Measurements from ENCODE around the gene CCDC183. TPM values are rescaled to one million over a fixed set of nuclear protein-coding genes. Genes with fewer than 3 reads are reported as not detected.
A peak's percentile ranks its signal among the peaks of the same experiment; 100 is the strongest.
"Not testable (repeated sequence)": the region's sequence is repeated elsewhere in the genome, so short reads cannot be mapped to it uniquely, and the experiment has no call there.

The CCDC183 gene
- total RNA-seq, 2 donors from 2014 or later, result 3.3 to 14.5 TPM

- WGBS, 2 donors, result 68% methylated on average over 14 to 15 of the region's 17 CpGs
- Histone ChIP-seq H3K27me3 (no peaks in the 10 kb centered on the region), H3K4me1 (peaks cover 70% of the 10 kb centered on the region), H3K9me3 (no peaks in the 10 kb centered on the region), H3K27ac (no peak overlapping the region), H3K36me3 (replicated peaks in 1 of 2; ENCODE audit: insufficient read depth in 1 of 2, low read depth in 2 of 2) (no peaks in the 10 kb centered on the region), H3K4me3 (no peak overlapping the region)
- TF ChIP-seq CTCF (IDR thresholded peaks at IDR 0.05), result no peak
- TF ChIP-seq POLR2A (IDR thresholded peaks at IDR 0.05), result no peak
- ATAC-seq (no peak), DNase-seq (peak in 2 of 4 donors; percentile 34 to 35)
- intact Hi-C loops (cut with DNase I), result no loop called here
These were observed 2.8 kb upstream of the CCDC183 start for GRCh38 chr9:136793086-136793946.

GRCh38 chr9:136794281-136794999 is 1.7 kb upstream of the CCDC183 start:
- no peak for ATAC-seq
- no peaks in the 10 kb centered on the region for H3K36me3 ChIP-seq (replicated peaks in 1 of 2; ENCODE audit: insufficient read depth in 1 of 2, low read depth in 2 of 2)
- TF ChIP-seq CTCF (IDR thresholded peaks at IDR 0.05), result no peak
- TF ChIP-seq POLR2A (IDR thresholded peaks at IDR 0.05), result no peak
- no peaks in the 10 kb centered on the region for H3K27me3 ChIP-seq
- no peaks in the 10 kb centered on the region for H3K9me3 ChIP-seq
- H3K4me1 ChIP-seq, result peaks cover 72% of the 10 kb centered on the region
- intact Hi-C loops (cut with DNase I), result no loop called here
- DNase-seq, result no peak
- no peak overlapping the region for H3K27ac ChIP-seq
- 86 to 87% methylated on average over 13 to 14 of the region's 14 CpGs for WGBS, 2 donors
- no peak overlapping the region for H3K4me3 ChIP-seq

- WGBS, 2 donors, result 71 to 83% methylated on average over 6 of the region's 6 CpGs
- ATAC-seq (no peak), DNase-seq (no peak)
- TF ChIP-seq CTCF (IDR thresholded peaks at IDR 0.05), result no peak
- TF ChIP-seq POLR2A (IDR thresholded peaks at IDR 0.05), result no peak
- H3K27ac ChIP-seq, result no peak overlapping the region
- H3K4me1 ChIP-seq, result peaks cover 72% of the 10 kb centered on the region
- no peaks in the 10 kb centered on the region for H3K36me3 ChIP-seq (replicated peaks in 1 of 2; ENCODE audit: insufficient read depth in 1 of 2, low read depth in 2 of 2)
- H3K4me3 ChIP-seq, result no peak overlapping the region
- H3K27me3 ChIP-seq, result no peaks in the 10 kb centered on the region
- intact Hi-C loops (cut with DNase I), result no loop called here
- no peaks in the 10 kb centered on the region for H3K9me3 ChIP-seq
These were observed 1.2 kb upstream of the CCDC183 start for GRCh38 chr9:136795000-136795348.

GRCh38 chr9:136796775-136797347 is 723 bp downstream of the CCDC183 start:
- H3K4me1 ChIP-seq, result peaks cover 75% of the 10 kb centered on the region
- intact Hi-C loops (cut with DNase I); H3K9me3 ChIP-seq; ATAC-seq; H3K36me3 ChIP-seq (replicated peaks in 1 of 2; ENCODE audit: insufficient read depth in 1 of 2, low read depth in 2 of 2); H3K4me3 ChIP-seq; H3K27me3 ChIP-seq: not testable (repeated sequence)
- peak overlapping the region in 3 of 4 donors; percentile 16 to 63 (median 23) for H3K27ac ChIP-seq
- 4 to 5% methylated on average over 10 of the region's 10 CpGs for WGBS, 2 donors
- TF ChIP-seq POLR2A (IDR thresholded peaks at IDR 0.05), result peak in 1 of 3 donors; percentile 20
- DNase-seq, result peak; percentile 17 to 75 (median 52)

- no peak for ATAC-seq
- Histone ChIP-seq H3K4me3 (no peak overlapping the region), H3K27me3 (no peaks in the 10 kb centered on the region), H3K4me1 (peaks cover 57% of the 10 kb centered on the region), H3K27ac (peak overlapping the region; percentile 71 to 87 (median 85)), H3K36me3 (replicated peaks in 1 of 2; ENCODE audit: insufficient read depth in 1 of 2, low read depth in 2 of 2) (no peaks in the 10 kb centered on the region), H3K9me3 (no peaks in the 10 kb centered on the region)
- WGBS, 2 donors, result 41 to 70% methylated on average over 3 to 6 of the region's 6 CpGs
- intact Hi-C loops (cut with DNase I), result no loop called here
- peak in 1 of 4 donors; percentile 18 for DNase-seq
- TF ChIP-seq CTCF (IDR thresholded peaks at IDR 0.05), result no peak
- no peak for TF ChIP-seq POLR2A (IDR thresholded peaks at IDR 0.05)
These were observed 2.6 kb downstream of the CCDC183 start for GRCh38 chr9:136798708-136799078.

Measured in body of pancreas (tissue), 4 donors.